ENCODE data around the gene PRR30.

PRR30 gene

GRCh38 chr2:27152796-27153464 is 13.7 kb upstream of the PRR30 start:
- DNase-seq: no peak

- no peak for DNase-seq
These were observed 13.0 kb upstream of the PRR30 start for GRCh38 chr2:27152102-27152795.

GRCh38 chr2:27150639-27151230 is 11.5 kb upstream of the PRR30 start:
- DNase-seq: no peak

GRCh38 chr2:27149570-27150405 is 10.6 kb upstream of the PRR30 start:
- DNase-seq: no peak

GRCh38 chr2:27148801-27149439 is 9.7 kb upstream of the PRR30 start, which contains the start of gene TCF23:
Gene TCF23, plus strand, starts transcription at chr2:27149004. Its CDS starts 130 bp downstream, at chr2:27149134.
- DNase-seq: no peak

- no peak for DNase-seq
These were observed 8.7 kb upstream of the PRR30 start for GRCh38 chr2:27147935-27148334.

- DNase-seq: no peak
These were observed 6.5 kb upstream of the PRR30 start for GRCh38 chr2:27145682-27146081.

- DNase-seq: no peak
These were observed 4.1 kb upstream of the PRR30 start for GRCh38 chr2:27143285-27143684.

- no peak for DNase-seq
These were observed 1.1 kb downstream of the PRR30 start for GRCh38 chr2:27138111-27138510.

GRCh38 chr2:27137322-27137935 is 1.8 kb downstream of the PRR30 start:
- DNase-seq: no peak

- DNase-seq: no peak
These were observed 2.5 kb downstream of the PRR30 start for GRCh38 chr2:27136751-27137150.

GRCh38 chr2:27135478-27135955 is 3.7 kb downstream of the PRR30 start:
- DNase-seq: no peak

GRCh38 chr2:27134781-27135477 is 4.3 kb downstream of the PRR30 start:
- DNase-seq: no peak

- DNase-seq: peak; percentile 96
These were observed 5.1 kb downstream of the PRR30 start, which contains the start of gene PREB for GRCh38 chr2:27133905-27134780. Gene PREB, minus strand, starts transcription at chr2:27134636. Its CDS starts 215 bp downstream, at chr2:27134421.

GRCh38 chr2:27133195-27133875 is 5.9 kb downstream of the PRR30 start:
- no peak for DNase-seq

GRCh38 chr2:27131429-27131828 is 7.8 kb downstream of the PRR30 start:
- DNase-seq: no peak

- DNase-seq: no peak
These were observed 8.8 kb downstream of the PRR30 start for GRCh38 chr2:27130396-27130795.

GRCh38 chr2:27128668-27129571 is 10.3 kb downstream of the PRR30 start:
- no peak for DNase-seq

Measured in T1000 (cell line).